ENCODE data around the gene GIGYF2.

DNA sequence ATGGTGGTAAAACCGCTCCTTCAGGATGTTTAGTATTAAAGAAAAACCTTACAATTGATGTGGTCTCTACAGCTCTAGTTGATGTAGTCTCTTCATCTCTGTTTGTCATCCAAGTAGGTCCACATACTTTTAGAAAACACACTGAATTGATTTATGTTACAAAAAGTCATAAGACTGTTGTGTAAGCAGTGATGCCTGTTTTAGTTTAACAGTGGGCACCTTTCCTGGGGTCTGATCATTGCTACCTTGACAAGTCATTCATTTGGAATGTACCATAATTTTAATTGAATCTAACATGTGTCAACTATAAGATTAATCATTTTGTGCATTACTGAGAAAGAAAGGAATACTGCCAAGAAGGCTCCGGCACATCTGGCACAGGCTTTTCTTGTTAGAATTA, 34.3 kb downstream of the GIGYF2 start:
- TF ChIP-seq, protein P1, sequence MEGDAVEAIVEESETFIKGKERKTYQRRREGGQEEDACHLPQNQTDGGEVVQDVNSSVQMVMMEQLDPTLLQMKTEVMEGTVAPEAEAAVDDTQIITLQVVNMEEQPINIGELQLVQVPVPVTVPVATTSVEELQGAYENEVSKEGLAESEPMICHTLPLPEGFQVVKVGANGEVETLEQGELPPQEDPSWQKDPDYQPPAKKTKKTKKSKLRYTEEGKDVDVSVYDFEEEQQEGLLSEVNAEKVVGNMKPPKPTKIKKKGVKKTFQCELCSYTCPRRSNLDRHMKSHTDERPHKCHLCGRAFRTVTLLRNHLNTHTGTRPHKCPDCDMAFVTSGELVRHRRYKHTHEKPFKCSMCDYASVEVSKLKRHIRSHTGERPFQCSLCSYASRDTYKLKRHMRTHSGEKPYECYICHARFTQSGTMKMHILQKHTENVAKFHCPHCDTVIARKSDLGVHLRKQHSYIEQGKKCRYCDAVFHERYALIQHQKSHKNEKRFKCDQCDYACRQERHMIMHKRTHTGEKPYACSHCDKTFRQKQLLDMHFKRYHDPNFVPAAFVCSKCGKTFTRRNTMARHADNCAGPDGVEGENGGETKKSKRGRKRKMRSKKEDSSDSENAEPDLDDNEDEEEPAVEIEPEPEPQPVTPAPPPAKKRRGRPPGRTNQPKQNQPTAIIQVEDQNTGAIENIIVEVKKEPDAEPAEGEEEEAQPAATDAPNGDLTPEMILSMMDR (IDR thresholded peaks at IDR 0.05; ENCODE audit: low read length), result no peak
- no peak for TF ChIP-seq EZH2 (optimal IDR thresholded peaks at IDR 0.05; ENCODE audit: low read depth, low read length)
- TF ChIP-seq EZH2phosphoT487 (IDR thresholded peaks at IDR 0.05; ENCODE audit: low read length), result no peak
